VCaP (cell line): ENCODE data around the gene BLOC1S4.

Experiments used
- H3K27ac ChIP-seq: fragments of 450-650 bp; 2 replicates; pipeline ENCODE4 v1.5.1; 2017
- CTCF ChIP-seq: fragments of 450-650 bp; conservative IDR thresholded peaks from 2 replicates; pipeline ENCODE4 v1.5.1; 2017; ENCODE audit warnings: mild to moderate bottlenecking, moderate library complexity

The BLOC1S4 gene

DNA sequence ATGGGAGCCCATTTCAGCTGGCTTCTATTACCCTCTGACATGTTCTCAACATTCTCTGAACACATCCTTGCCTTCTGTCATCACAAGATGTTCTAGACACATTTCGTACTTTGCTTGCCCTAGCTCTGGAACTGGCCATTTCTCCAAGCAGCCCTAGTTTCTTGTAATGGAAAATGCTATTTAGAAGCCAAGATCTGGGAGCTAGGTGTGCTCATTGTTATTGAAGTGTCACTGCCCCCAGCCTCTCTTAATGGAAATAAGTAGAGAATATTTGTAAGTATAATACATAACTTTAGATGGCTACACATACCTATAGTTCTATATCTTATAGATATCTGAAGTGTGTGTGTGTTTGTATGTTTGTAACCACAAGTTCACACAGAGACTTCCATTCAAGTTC lies 13.2 kb upstream of the BLOC1S4 start:
- no peak for TF ChIP-seq CTCF
- no peak overlapping the region for H3K27ac ChIP-seq

GRCh38 chr4:6703786-6704185 lies 12.2 kb upstream of the BLOC1S4 start:
- H3K27ac ChIP-seq: peak overlapping the region; percentile 29; the same call in 1 of the 2 replicates
- TF ChIP-seq CTCF: no peak

GRCh38 chr4:6705646-6706045 lies 10.3 kb upstream of the BLOC1S4 start:
- no peak overlapping the region for H3K27ac ChIP-seq
- no peak for TF ChIP-seq CTCF

DNA sequence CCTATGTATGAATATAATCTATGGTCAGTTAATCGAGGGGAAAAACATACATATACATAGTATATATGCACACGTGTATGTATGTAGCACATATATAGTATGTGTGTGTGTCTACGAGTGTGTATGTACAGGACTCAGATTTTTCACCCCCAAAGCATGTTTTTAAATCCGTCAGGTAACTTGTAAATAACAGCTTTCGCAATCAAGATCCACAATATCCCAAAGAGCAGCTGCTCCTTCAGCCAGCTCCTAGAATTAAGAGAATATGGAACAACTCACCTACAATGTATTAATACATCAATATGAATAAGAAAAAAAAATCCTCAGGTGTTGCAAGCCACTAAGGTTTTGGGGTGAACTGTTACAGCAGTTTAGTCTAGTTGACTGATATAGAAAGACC lies 9.8 kb upstream of the BLOC1S4 start:
- TF ChIP-seq CTCF: no peak
- no peak overlapping the region for H3K27ac ChIP-seq

GRCh38 chr4:6709230-6710114 lies 6.5 kb upstream of the BLOC1S4 start, which contains the start of gene MRFAP1L1:
MRFAP1L1 (minus strand) TSS chr4:6709865; CDS start chr4:6709629, 236 bp downstream.
- no peak for TF ChIP-seq CTCF
- peak within 1 kb of the TSS; percentile 93 for H3K27ac ChIP-seq

GRCh38 chr4:6710282-6710681 lies 5.7 kb upstream of the BLOC1S4 start:
- H3K27ac ChIP-seq: peak overlapping the region; percentile 93
- TF ChIP-seq CTCF: no peak

DNA sequence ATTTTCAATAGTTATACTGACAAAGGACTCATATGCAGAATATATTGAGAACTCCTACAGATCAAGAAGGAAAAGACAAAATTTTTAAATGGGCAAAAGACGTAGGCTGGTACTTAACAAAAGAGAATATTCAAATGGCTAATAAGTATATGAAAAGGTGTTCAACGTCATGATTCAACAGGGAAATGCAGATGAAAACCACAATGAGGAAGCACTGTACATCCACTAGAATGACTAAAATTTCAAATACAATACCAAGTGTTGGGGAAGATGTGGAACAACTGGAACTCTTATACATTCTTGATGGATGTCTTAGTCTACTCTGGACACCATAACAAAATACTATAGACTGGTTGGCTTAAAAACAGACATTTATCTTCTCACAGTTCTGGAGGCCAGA lies 5.0 kb upstream of the BLOC1S4 start:
- no peak for TF ChIP-seq CTCF
- H3K27ac ChIP-seq: peak overlapping the region; percentile 93; the same call in 1 of the 2 replicates
